ENCODE data around the gene OGDH.
"Not testable (repeated sequence)": the region's sequence is repeated elsewhere in the genome, so short reads cannot be mapped to it uniquely, and the experiment has no call there.

Gene OGDH

GRCh38 chr7:44707558-44708230 lies 101.3 kb downstream of the OGDH start:
- Mint-ChIP-seq H3K36me3 (peaks cover 53% of the 10 kb centered on the region), H3K9me3 (no peaks in the 10 kb centered on the region), H3K4me1 (peaks cover 7% of the 10 kb centered on the region), H3K27ac (no peak overlapping the region), H3K27me3 (no peaks in the 10 kb centered on the region), H3K4me3 (no peak overlapping the region)
- no peak for ATAC-seq

GRCh38 chr7:44709011-44709915 lies 102.8 kb downstream of the OGDH start:
- H3K27ac Mint-ChIP-seq: no peak overlapping the region
- no peaks in the 10 kb centered on the region for H3K9me3 Mint-ChIP-seq
- no peak for ATAC-seq
- peaks cover 7% of the 10 kb centered on the region for H3K4me1 Mint-ChIP-seq
- peaks cover 43% of the 10 kb centered on the region for H3K36me3 Mint-ChIP-seq
- H3K4me3 Mint-ChIP-seq: no peak overlapping the region
- H3K27me3 Mint-ChIP-seq: no peaks in the 10 kb centered on the region

- Mint-ChIP-seq H3K27ac (no peak overlapping the region), H3K36me3 (peaks cover 38% of the 10 kb centered on the region), H3K4me3 (no peak overlapping the region), H3K4me1 (peaks cover 7% of the 10 kb centered on the region), H3K9me3 (no peaks in the 10 kb centered on the region), H3K27me3 (no peaks in the 10 kb centered on the region)
- ATAC-seq: no peak
These were observed 103.6 kb downstream of the OGDH start for GRCh38 chr7:44709945-44710596.

- ATAC-seq: no peak
- H3K4me1 Mint-ChIP-seq: peaks cover 7% of the 10 kb centered on the region
- H3K4me3 Mint-ChIP-seq: no peak overlapping the region
- no peaks in the 10 kb centered on the region for H3K27me3 Mint-ChIP-seq
- H3K27ac Mint-ChIP-seq: no peak overlapping the region
- no peaks in the 10 kb centered on the region for H3K9me3 Mint-ChIP-seq
- H3K36me3 Mint-ChIP-seq: peaks cover 28% of the 10 kb centered on the region
These were observed 105.1 kb downstream of the OGDH start for GRCh38 chr7:44711528-44711927.

- no peak overlapping the region for H3K27ac Mint-ChIP-seq
These were observed 105.6 kb downstream of the OGDH start for GRCh38 chr7:44712012-44712411.

GRCh38 chr7:44713141-44713540 lies 106.7 kb downstream of the OGDH start:
- H3K4me1 Mint-ChIP-seq: peaks cover 7% of the 10 kb centered on the region
- peaks cover 18% of the 10 kb centered on the region for H3K36me3 Mint-ChIP-seq
- H3K27ac Mint-ChIP-seq: no peak overlapping the region
- H3K9me3 Mint-ChIP-seq: no peaks in the 10 kb centered on the region
- ATAC-seq: no peak
- no peak overlapping the region for H3K4me3 Mint-ChIP-seq
- H3K27me3 Mint-ChIP-seq: no peaks in the 10 kb centered on the region

More at GRCh38 chr7:44712012-44712411, 105.6 kb downstream of the OGDH start:
- Mint-ChIP-seq H3K4me1 (peaks cover 7% of the 10 kb centered on the region), H3K9me3 (no peaks in the 10 kb centered on the region), H3K27me3 (no peaks in the 10 kb centered on the region), H3K4me3 (no peak overlapping the region), H3K36me3 (peaks cover 28% of the 10 kb centered on the region)
- no peak for ATAC-seq

GRCh38 chr7:44713680-44714335 lies 107.4 kb downstream of the OGDH start:
- peaks cover 7% of the 10 kb centered on the region for H3K4me1 Mint-ChIP-seq
- no peaks in the 10 kb centered on the region for H3K27me3 Mint-ChIP-seq
- ATAC-seq: no peak
- peaks cover 15% of the 10 kb centered on the region for H3K36me3 Mint-ChIP-seq
- H3K4me3 Mint-ChIP-seq: no peak overlapping the region
- H3K9me3 Mint-ChIP-seq: no peaks in the 10 kb centered on the region
- no peak overlapping the region for H3K27ac Mint-ChIP-seq

- Mint-ChIP-seq H3K4me3 (no peak overlapping the region), H3K9me3 (no peaks in the 10 kb centered on the region), H3K36me3 (no peaks in the 10 kb centered on the region), H3K27me3 (no peaks in the 10 kb centered on the region), H3K27ac (no peak overlapping the region), H3K4me1 (peaks cover 7% of the 10 kb centered on the region)
- no peak for ATAC-seq
These were observed 109.8 kb downstream of the OGDH start for GRCh38 chr7:44716205-44716604.

GRCh38 chr7:44720301-44720700 lies 113.9 kb downstream of the OGDH start:
- Mint-ChIP-seq H3K27ac (no peak overlapping the region), H3K4me1 (no peaks in the 10 kb centered on the region), H3K4me3 (no peak overlapping the region), H3K9me3 (peaks cover 3% of the 10 kb centered on the region), H3K27me3 (no peaks in the 10 kb centered on the region), H3K36me3 (no peaks in the 10 kb centered on the region)
- ATAC-seq: no peak

GRCh38 chr7:44724276-44724675 lies 117.8 kb downstream of the OGDH start:
- no peak for ATAC-seq
- Mint-ChIP-seq H3K27me3 (no peaks in the 10 kb centered on the region), H3K4me3 (no peak overlapping the region), H3K27ac (no peak overlapping the region), H3K4me1 (no peaks in the 10 kb centered on the region), H3K9me3 (peaks cover 3% of the 10 kb centered on the region), H3K36me3 (no peaks in the 10 kb centered on the region)

- H3K4me3 Mint-ChIP-seq, ATAC-seq, H3K27me3 Mint-ChIP-seq, H3K36me3 Mint-ChIP-seq, H3K9me3 Mint-ChIP-seq, H3K4me1 Mint-ChIP-seq, H3K27ac Mint-ChIP-seq: not testable (repeated sequence)
These were observed 119.8 kb downstream of the OGDH start for GRCh38 chr7:44726250-44726649.

GRCh38 chr7:44727158-44727936 lies 120.9 kb downstream of the OGDH start:
- no peaks in the 10 kb centered on the region for H3K36me3 Mint-ChIP-seq
- H3K27ac Mint-ChIP-seq: no peak overlapping the region
- ATAC-seq: no peak
- H3K4me3 Mint-ChIP-seq: no peak overlapping the region
- H3K4me1 Mint-ChIP-seq: peaks cover 6% of the 10 kb centered on the region
- H3K27me3 Mint-ChIP-seq: no peaks in the 10 kb centered on the region
- H3K9me3 Mint-ChIP-seq: no peaks in the 10 kb centered on the region

GRCh38 chr7:44727937-44728262 lies 121.5 kb downstream of the OGDH start:
- no peak overlapping the region for H3K27ac Mint-ChIP-seq
- no peak for ATAC-seq
- no peaks in the 10 kb centered on the region for H3K36me3 Mint-ChIP-seq
- H3K4me3 Mint-ChIP-seq: no peak overlapping the region
- H3K9me3 Mint-ChIP-seq: no peaks in the 10 kb centered on the region
- peaks cover 6% of the 10 kb centered on the region for H3K4me1 Mint-ChIP-seq
- H3K27me3 Mint-ChIP-seq: no peaks in the 10 kb centered on the region

- no peaks in the 10 kb centered on the region for H3K9me3 Mint-ChIP-seq
- no peak overlapping the region for H3K4me3 Mint-ChIP-seq
- no peak for ATAC-seq
- H3K4me1 Mint-ChIP-seq: peaks cover 11% of the 10 kb centered on the region
- no peak overlapping the region for H3K27ac Mint-ChIP-seq
- H3K36me3 Mint-ChIP-seq: no peaks in the 10 kb centered on the region
- no peaks in the 10 kb centered on the region for H3K27me3 Mint-ChIP-seq
These were observed 123.6 kb downstream of the OGDH start for GRCh38 chr7:44729949-44730590.

Data from stimulated activated memory B cell treated with anti-CD40 and anti-IgM and Interleukin-4, amounts not matched to agents 10 μg/mL and 1 μg/mL and 100 μg/mL, for 72 hours (primary cell).